ENCODE data around the gene BPIFB4. TPM values are rescaled to one million over a fixed set of nuclear protein-coding genes. Genes with fewer than 3 reads are reported as not detected.

The BPIFB4 gene
- total and polyA plus RNA-seq, 2 donors (not counting 3 experiments of a cell fraction or from before 2014, with no cell fraction given): not detected

GRCh38 chr20:33081411-33082154 is 2.1 kb downstream of the BPIFB4 start:
- Histone ChIP-seq H3K9me1 (replicated peaks; ENCODE audit: control insufficient read depth, extremely low read depth, insufficient read depth, low read length) (no peaks in the 10 kb centered on the region), H3K4me3 (replicated peaks in 1 of 3; ENCODE audit: insufficient read depth in 1 of 3, low read depth in 1 of 3, low read length in 3 of 3) (no peak overlapping the region), H4K20me1 (replicated peaks; ENCODE audit: control insufficient read depth, extremely low read depth, insufficient read depth, low read length) (no peaks in the 10 kb centered on the region), H3K27ac (ENCODE audit: insufficient read depth, low read depth, low read length) (no peak overlapping the region), H2AFZ (ENCODE audit: low read depth, low read length) (no peak overlapping the region), H3K9ac (replicated peaks; ENCODE audit: extremely low read depth, insufficient read depth, low read length) (no peak overlapping the region), H3K36me3 (ENCODE audit: control insufficient read depth in 2 of 2, extremely low read depth in 1 of 2, insufficient read depth in 2 of 2, low read length in 2 of 2) (no peaks in the 10 kb centered on the region), H3K9me3 (replicated peaks; ENCODE audit: control insufficient read depth, insufficient read depth, low read length) (no peaks in the 10 kb centered on the region), H3K79me2 (ENCODE audit: control insufficient read depth, insufficient read depth, low read length) (no peaks in the 10 kb centered on the region), H3K4me2 (ENCODE audit: insufficient read depth, low read length) (no peak overlapping the region), H3K27me3 (ENCODE audit: control insufficient read depth in 2 of 2, insufficient read depth in 2 of 2, low read length in 2 of 2) (no peaks in the 10 kb centered on the region), H3K4me1 (ENCODE audit: control insufficient read depth, extremely low read depth, insufficient read depth, low read length) (no peaks in the 10 kb centered on the region)
- dilution Hi-C loops (cut with MboI; ENCODE audit: extremely low pct_ligation_motif_present, low sequenced_read_pairs) (no loop called here), intact Hi-C loops (cut with micrococcal nuclease) (no loop called here)
- POLR2A ChIA-PET: no interaction called here
- no peak for DNase-seq (ENCODE audit: low read depth, low spot score)
- CTCF ChIA-PET: no interaction called here
- FAIRE-seq: no peak
- TF ChIP-seq FOS (IDR thresholded peaks at IDR 0.05; ENCODE audit: borderline replicate concordance, insufficient read depth, low read length): no peak
- TF ChIP-seq, protein P1, sequence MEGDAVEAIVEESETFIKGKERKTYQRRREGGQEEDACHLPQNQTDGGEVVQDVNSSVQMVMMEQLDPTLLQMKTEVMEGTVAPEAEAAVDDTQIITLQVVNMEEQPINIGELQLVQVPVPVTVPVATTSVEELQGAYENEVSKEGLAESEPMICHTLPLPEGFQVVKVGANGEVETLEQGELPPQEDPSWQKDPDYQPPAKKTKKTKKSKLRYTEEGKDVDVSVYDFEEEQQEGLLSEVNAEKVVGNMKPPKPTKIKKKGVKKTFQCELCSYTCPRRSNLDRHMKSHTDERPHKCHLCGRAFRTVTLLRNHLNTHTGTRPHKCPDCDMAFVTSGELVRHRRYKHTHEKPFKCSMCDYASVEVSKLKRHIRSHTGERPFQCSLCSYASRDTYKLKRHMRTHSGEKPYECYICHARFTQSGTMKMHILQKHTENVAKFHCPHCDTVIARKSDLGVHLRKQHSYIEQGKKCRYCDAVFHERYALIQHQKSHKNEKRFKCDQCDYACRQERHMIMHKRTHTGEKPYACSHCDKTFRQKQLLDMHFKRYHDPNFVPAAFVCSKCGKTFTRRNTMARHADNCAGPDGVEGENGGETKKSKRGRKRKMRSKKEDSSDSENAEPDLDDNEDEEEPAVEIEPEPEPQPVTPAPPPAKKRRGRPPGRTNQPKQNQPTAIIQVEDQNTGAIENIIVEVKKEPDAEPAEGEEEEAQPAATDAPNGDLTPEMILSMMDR (IDR thresholded peaks at IDR 0.05; ENCODE audit: extremely low read depth in 1 of 2, insufficient read depth in 1 of 2, low read depth in 1 of 2, low read length in 2 of 2): no peak
- BruUV-seq (replicated peaks): no TSS peak

DNA sequence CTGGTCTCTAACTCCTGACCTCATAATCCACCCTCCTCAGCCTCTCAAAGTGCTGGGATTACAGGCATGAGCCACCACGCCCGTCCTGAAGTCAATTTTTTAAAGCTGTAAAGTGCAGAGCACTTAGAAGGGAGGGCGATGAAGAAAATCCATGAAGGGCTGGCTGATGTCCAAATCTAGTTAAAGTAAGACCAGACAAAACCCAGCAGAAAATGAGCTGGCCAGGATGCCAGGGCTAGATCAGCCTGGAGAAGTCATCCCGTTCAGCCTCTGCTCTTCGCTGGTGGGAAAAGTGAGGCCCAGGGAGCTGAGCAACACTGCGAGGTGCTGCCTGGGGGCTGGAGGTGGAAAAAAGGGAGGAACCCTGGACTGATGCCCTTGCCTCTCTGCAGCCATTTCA is 3.1 kb downstream of the BPIFB4 start:
- POLR2A ChIA-PET: no interaction called here

More for the DNA sequence above, 3.1 kb downstream of the BPIFB4 start:
- BruUV-seq (replicated peaks): no TSS peak
- Histone ChIP-seq H3K4me2 (ENCODE audit: insufficient read depth, low read length) (no peak overlapping the region), H3K9ac (replicated peaks; ENCODE audit: extremely low read depth, insufficient read depth, low read length) (no peak overlapping the region), H3K9me1 (replicated peaks; ENCODE audit: control insufficient read depth, extremely low read depth, insufficient read depth, low read length) (no peaks in the 10 kb centered on the region), H2AFZ (ENCODE audit: low read depth, low read length) (no peak overlapping the region), H3K79me2 (ENCODE audit: control insufficient read depth, insufficient read depth, low read length) (no peaks in the 10 kb centered on the region), H3K27me3 (ENCODE audit: control insufficient read depth in 2 of 2, insufficient read depth in 2 of 2, low read length in 2 of 2) (no peaks in the 10 kb centered on the region), H3K4me3 (replicated peaks in 1 of 3; ENCODE audit: insufficient read depth in 1 of 3, low read depth in 1 of 3, low read length in 3 of 3) (no peak overlapping the region), H4K20me1 (replicated peaks; ENCODE audit: control insufficient read depth, extremely low read depth, insufficient read depth, low read length) (no peaks in the 10 kb centered on the region), H3K27ac (ENCODE audit: insufficient read depth, low read depth, low read length) (no peak overlapping the region), H3K36me3 (ENCODE audit: control insufficient read depth in 2 of 2, extremely low read depth in 1 of 2, insufficient read depth in 2 of 2, low read length in 2 of 2) (no peaks in the 10 kb centered on the region), H3K4me1 (ENCODE audit: control insufficient read depth, extremely low read depth, insufficient read depth, low read length) (no peaks in the 10 kb centered on the region), H3K9me3 (replicated peaks; ENCODE audit: control insufficient read depth, insufficient read depth, low read length) (no peaks in the 10 kb centered on the region)
- no peak for DNase-seq (ENCODE audit: low read depth, low spot score)
- dilution Hi-C loops (cut with MboI; ENCODE audit: extremely low pct_ligation_motif_present, low sequenced_read_pairs) (no loop called here), intact Hi-C loops (cut with micrococcal nuclease) (no loop called here)
- FAIRE-seq: no peak
- TF ChIP-seq EZH2 (IDR thresholded peaks at IDR 0.05; ENCODE audit: borderline replicate concordance, low read depth, low read length, severe bottlenecking): no peak
- TF ChIP-seq JUN (IDR thresholded peaks at IDR 0.05; ENCODE audit: borderline replicate concordance, insufficient read depth, insufficient read length, low read depth): no peak
- TF ChIP-seq, protein P1 (IDR thresholded peaks at IDR 0.05; ENCODE audit: extremely low read depth in 1 of 2, insufficient read depth in 1 of 2, low read depth in 1 of 2, low read length in 2 of 2): no peak
- no peak for TF ChIP-seq POLR2A (IDR thresholded peaks at IDR 0.05; ENCODE audit: low read depth, low read length)
- TF ChIP-seq MAX (IDR thresholded peaks at IDR 0.05; ENCODE audit: insufficient read depth, insufficient read length): no peak
- TF ChIP-seq FOS (IDR thresholded peaks at IDR 0.05; ENCODE audit: borderline replicate concordance, insufficient read depth, low read length): no peak
- CTCF ChIA-PET: no interaction called here
